Liver (tissue), 9 donors: ENCODE data around the gene KRT33B. TPM values are rescaled to one million over a fixed set of nuclear protein-coding genes. Genes with fewer than 3 reads are reported as not detected.

Experiments
- DNase-seq: peaks from one replicate; pipeline ENCODE4 v3.0.0-alpha.2; 2017; ENCODE audit warnings: low spot score
- H3K27ac ChIP-seq, 2 donors: one replicate each; pipeline ENCODE4 v1.7.0; 2013; ENCODE audit warnings: inconsistent platforms in 2 of 2, low read length in 2 of 2, control low read depth in 1 of 2, low read depth in 1 of 2, mild to moderate bottlenecking in 1 of 2
- H3K27me3 ChIP-seq, 4 donors: one replicate each; pipeline versions ENCODE4 v1.6.1 to v1.7.0; 2013; ENCODE audit warnings: low read length in 3 of 4, inconsistent platforms in 1 of 4, mild to moderate bottlenecking in 1 of 4, moderate library complexity in 1 of 4; ENCODE audit not compliant: control insufficient read depth in 4 of 4, insufficient read depth in 4 of 4
- H3K36me3 ChIP-seq, 4 donors: one replicate each; pipeline versions ENCODE4 v1.6.1 to v1.7.0; 2013; ENCODE audit warnings: low read length in 3 of 4, mild to moderate bottlenecking in 3 of 4, low read depth in 1 of 4, moderate library complexity in 1 of 4; ENCODE audit not compliant: control insufficient read depth in 4 of 4, insufficient read depth in 3 of 4
- H3K4me1 ChIP-seq, 4 donors: one replicate each; pipeline versions ENCODE4 v1.6.1 to v1.7.0; 2013; ENCODE audit warnings: low read length in 3 of 4, mild to moderate bottlenecking in 3 of 4, moderate library complexity in 1 of 4; ENCODE audit not compliant: control insufficient read depth in 4 of 4, insufficient read depth in 4 of 4
- H3K4me3 ChIP-seq, 3 donors: one replicate each; pipeline versions ENCODE4 v1.6.1 to v1.7.0; 2013; ENCODE audit warnings: low read length in 3 of 3, control low read depth in 1 of 3, low read depth in 1 of 3, mild to moderate bottlenecking in 1 of 3
- H3K9ac ChIP-seq, 2 donors: one replicate each; pipeline ENCODE4 v1.7.0; 2013; ENCODE audit warnings: low read length in 2 of 2, mild to moderate bottlenecking in 2 of 2, moderate library complexity in 2 of 2, control low read depth in 1 of 2, low read depth in 1 of 2
- H3K9me3 ChIP-seq, 4 donors: one replicate each; pipeline versions ENCODE4 v1.6.1 to v1.7.0; 2013; ENCODE audit warnings: low read length in 3 of 4; ENCODE audit not compliant: control insufficient read depth in 4 of 4
- FOXA1 ChIP-seq: IDR thresholded peaks from 2 replicates; pipeline ENCODE4 v1.6.1; 2016; ENCODE audit warnings: antibody characterized with exemption
- FOXA2 ChIP-seq: IDR thresholded peaks from 2 replicates; pipeline ENCODE4 v1.6.1; 2016; ENCODE audit warnings: antibody characterized with exemption
- GABPA ChIP-seq, 2 donors: IDR thresholded peaks in 1 of 2; conservative IDR thresholded peaks in 1 of 2; 2 replicates each; pipeline ENCODE4 v1.6.1; 2016; ENCODE audit warnings: antibody characterized with exemption in 2 of 2, mild to moderate bottlenecking in 1 of 2, moderate library complexity in 1 of 2
- HNF4A ChIP-seq, 2 donors: conservative IDR thresholded peaks; 2 replicates each; pipeline ENCODE4 v1.6.1; 2016; ENCODE audit warnings: antibody characterized with exemption in 2 of 2, mild to moderate bottlenecking in 2 of 2
- HNF4G ChIP-seq: IDR thresholded peaks from 2 replicates; pipeline ENCODE4 v1.6.1; 2016; ENCODE audit warnings: antibody characterized with exemption
- JUND ChIP-seq, 2 donors: IDR thresholded peaks; 2 replicates each; pipeline ENCODE4 v1.6.1; 2016; ENCODE audit warnings: antibody characterized with exemption in 2 of 2
- MAX ChIP-seq: IDR thresholded peaks from 2 replicates; pipeline ENCODE4 v1.6.1; 2016; ENCODE audit warnings: antibody characterized with exemption
- NR2F2 ChIP-seq: IDR thresholded peaks from 2 replicates; pipeline ENCODE4 v1.6.1; 2016; ENCODE audit warnings: antibody characterized with exemption
- RAD21 ChIP-seq, 2 donors: IDR thresholded peaks; 2 replicates each; pipeline ENCODE4 v1.6.1; 2016; ENCODE audit warnings: antibody characterized with exemption in 2 of 2, mild to moderate bottlenecking in 2 of 2
- RXRA ChIP-seq, 2 donors: IDR thresholded peaks; 2 replicates each; pipeline ENCODE4 v1.6.1; 2017 to 2018; ENCODE audit warnings: antibody characterized with exemption in 2 of 2, mild to moderate bottlenecking in 1 of 2
- SP1 ChIP-seq: IDR thresholded peaks from 2 replicates; pipeline ENCODE4 v1.6.1; 2018; ENCODE audit warnings: antibody characterized with exemption, mild to moderate bottlenecking
- TAF1 ChIP-seq: conservative IDR thresholded peaks from 2 replicates; pipeline ENCODE4 v1.6.1; 2016; ENCODE audit warnings: antibody characterized with exemption, mild to moderate bottlenecking
- YY1 ChIP-seq: IDR thresholded peaks from 2 replicates; pipeline ENCODE4 v1.6.1; 2016; ENCODE audit warnings: antibody characterized with exemption, mild to moderate bottlenecking
- ZBTB33 ChIP-seq: IDR thresholded peaks from 2 replicates; pipeline ENCODE4 v1.6.1; 2016; ENCODE audit warnings: antibody characterized with exemption
- WGBS: extraction: QIAGEN DNeasy Blood & Tissue Kit; methylation state at CpG from one replicate; pipeline ENCODE4 v1.1.7; 2013; 5-methylcytosine and 5-hydroxymethylcytosine counted together
- polyA plus RNA-seq, 2 donors: library from polyadenylated mRNA; stranded (reverse) in 1 of 2; unstranded in 1 of 2; fragments of 200-250 nt in 1 of 2; fragments of >200 nt in 1 of 2; fragmentation: Nextera tagmentation in 1 of 2; extraction: Ambion mirVana in 1 of 2; gene quantifications; one replicate each; pipeline versions ENCODE4 v1.2.1 to v1.2.3, GENCODE V29; 2013 to 2015
- total RNA-seq, 2 donors: library from RNA; depleted of rRNA; stranded (reverse); fragments of >200 nt; gene quantifications; one replicate each; pipeline ENCODE4 v1.2.3, GENCODE V29; 2014
- TF ChIP-seq, protein P1 (sequence below): fragments of 150-350 bp; IDR thresholded peaks from 2 replicates; pipeline ENCODE4 v1.5.1; 2017; ENCODE audit warnings: improper control_type of control experiment, low read depth, low read length; ENCODE audit not compliant: missing input control
- TF ChIP-seq, protein P2 (sequence below): IDR thresholded peaks from 2 replicates; pipeline ENCODE4 v1.6.1; 2016; ENCODE audit warnings: antibody characterized with exemption, mild to moderate bottlenecking
- donor health status: healthy.
- donor health status: healthy.
- donor health status: healthy.
- donor health status: healthy.
- donor health status: healthy.

The KRT33B gene
- total and polyA plus RNA-seq, 4 donors: not detected

DNA sequence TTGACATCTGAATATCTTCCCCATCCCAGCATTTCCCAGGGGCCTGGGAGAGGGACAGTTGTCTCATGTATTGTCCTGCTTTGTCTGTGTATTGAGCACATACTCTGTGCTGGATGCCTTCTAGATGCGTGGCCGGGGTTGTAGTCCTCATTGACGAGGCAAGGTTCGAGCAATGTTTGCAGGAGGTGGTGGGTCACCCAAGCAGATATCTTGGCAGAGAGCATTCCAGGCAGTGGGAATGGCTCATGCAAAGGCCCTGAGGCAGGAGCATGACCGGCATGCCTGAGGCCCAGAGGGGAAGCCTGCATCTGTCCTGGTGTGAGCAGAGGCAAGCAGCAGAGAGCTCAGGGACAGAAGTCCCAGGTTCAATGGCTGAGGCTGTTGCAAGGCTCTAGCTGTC is 36.5 kb downstream of the KRT33B start:
- 97% methylated on average over 5 of the region's 5 CpGs for WGBS
- TF ChIP-seq HNF4G (no peak), GABPA (IDR thresholded peaks at IDR 0.05 in 1 of 2, conservative IDR thresholded peaks at IDR 0.05 in 1 of 2) (no peak), JUND (IDR thresholded peaks at IDR 0.05) (no peak), RXRA (IDR thresholded peaks at IDR 0.05) (no peak), HNF4A (conservative IDR thresholded peaks at IDR 0.05) (no peak), FOXA2 (no peak), ZBTB33 (no peak), RAD21 (IDR thresholded peaks at IDR 0.05) (no peak)
- TF ChIP-seq, protein P1, sequence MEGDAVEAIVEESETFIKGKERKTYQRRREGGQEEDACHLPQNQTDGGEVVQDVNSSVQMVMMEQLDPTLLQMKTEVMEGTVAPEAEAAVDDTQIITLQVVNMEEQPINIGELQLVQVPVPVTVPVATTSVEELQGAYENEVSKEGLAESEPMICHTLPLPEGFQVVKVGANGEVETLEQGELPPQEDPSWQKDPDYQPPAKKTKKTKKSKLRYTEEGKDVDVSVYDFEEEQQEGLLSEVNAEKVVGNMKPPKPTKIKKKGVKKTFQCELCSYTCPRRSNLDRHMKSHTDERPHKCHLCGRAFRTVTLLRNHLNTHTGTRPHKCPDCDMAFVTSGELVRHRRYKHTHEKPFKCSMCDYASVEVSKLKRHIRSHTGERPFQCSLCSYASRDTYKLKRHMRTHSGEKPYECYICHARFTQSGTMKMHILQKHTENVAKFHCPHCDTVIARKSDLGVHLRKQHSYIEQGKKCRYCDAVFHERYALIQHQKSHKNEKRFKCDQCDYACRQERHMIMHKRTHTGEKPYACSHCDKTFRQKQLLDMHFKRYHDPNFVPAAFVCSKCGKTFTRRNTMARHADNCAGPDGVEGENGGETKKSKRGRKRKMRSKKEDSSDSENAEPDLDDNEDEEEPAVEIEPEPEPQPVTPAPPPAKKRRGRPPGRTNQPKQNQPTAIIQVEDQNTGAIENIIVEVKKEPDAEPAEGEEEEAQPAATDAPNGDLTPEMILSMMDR: no peak
- TF ChIP-seq, protein P2, sequence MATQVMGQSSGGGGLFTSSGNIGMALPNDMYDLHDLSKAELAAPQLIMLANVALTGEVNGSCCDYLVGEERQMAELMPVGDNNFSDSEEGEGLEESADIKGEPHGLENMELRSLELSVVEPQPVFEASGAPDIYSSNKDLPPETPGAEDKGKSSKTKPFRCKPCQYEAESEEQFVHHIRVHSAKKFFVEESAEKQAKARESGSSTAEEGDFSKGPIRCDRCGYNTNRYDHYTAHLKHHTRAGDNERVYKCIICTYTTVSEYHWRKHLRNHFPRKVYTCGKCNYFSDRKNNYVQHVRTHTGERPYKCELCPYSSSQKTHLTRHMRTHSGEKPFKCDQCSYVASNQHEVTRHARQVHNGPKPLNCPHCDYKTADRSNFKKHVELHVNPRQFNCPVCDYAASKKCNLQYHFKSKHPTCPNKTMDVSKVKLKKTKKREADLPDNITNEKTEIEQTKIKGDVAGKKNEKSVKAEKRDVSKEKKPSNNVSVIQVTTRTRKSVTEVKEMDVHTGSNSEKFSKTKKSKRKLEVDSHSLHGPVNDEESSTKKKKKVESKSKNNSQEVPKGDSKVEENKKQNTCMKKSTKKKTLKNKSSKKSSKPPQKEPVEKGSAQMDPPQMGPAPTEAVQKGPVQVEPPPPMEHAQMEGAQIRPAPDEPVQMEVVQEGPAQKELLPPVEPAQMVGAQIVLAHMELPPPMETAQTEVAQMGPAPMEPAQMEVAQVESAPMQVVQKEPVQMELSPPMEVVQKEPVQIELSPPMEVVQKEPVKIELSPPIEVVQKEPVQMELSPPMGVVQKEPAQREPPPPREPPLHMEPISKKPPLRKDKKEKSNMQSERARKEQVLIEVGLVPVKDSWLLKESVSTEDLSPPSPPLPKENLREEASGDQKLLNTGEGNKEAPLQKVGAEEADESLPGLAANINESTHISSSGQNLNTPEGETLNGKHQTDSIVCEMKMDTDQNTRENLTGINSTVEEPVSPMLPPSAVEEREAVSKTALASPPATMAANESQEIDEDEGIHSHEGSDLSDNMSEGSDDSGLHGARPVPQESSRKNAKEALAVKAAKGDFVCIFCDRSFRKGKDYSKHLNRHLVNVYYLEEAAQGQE: no peak
- DNase-seq: no peak
- Histone ChIP-seq H3K27me3 (no peaks in the 10 kb centered on the region), H3K36me3 (no peaks in the 10 kb centered on the region), H3K4me1 (no peaks in the 10 kb centered on the region), H3K27ac (no peak overlapping the region), H3K9ac (no peak overlapping the region), H3K4me3 (no peak overlapping the region), H3K9me3 (no peaks in the 10 kb centered on the region)

DNA sequence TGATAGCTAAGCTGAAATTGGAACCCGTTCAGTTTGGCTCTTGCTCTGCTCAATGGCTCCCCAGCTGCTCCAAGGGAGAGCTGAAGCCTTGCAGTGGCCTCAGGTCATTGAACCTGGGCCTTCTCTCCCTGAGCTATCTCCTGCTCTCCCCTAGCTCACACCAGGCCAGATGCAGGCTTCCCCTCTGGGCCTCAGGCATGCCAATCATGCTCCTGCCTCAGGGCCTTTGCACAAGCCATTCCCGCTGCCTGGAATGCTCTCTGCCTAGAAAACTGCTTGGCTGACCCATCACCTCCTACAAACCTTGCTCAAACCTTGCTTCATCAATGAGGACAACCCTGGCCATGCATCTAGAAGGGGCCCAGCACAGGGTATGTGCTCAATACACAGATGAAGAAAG is 37.4 kb downstream of the KRT33B start:
- 78% methylated on average over 2 of the region's 2 CpGs for WGBS
- Histone ChIP-seq H3K9me3 (no peaks in the 10 kb centered on the region), H3K4me1 (no peaks in the 10 kb centered on the region), H3K36me3 (no peaks in the 10 kb centered on the region), H3K9ac (no peak overlapping the region), H3K4me3 (no peak overlapping the region), H3K27me3 (no peaks in the 10 kb centered on the region), H3K27ac (no peak overlapping the region)
- DNase-seq: no peak
- TF ChIP-seq SP1: no peak
- no peak for TF ChIP-seq JUND (IDR thresholded peaks at IDR 0.05)
- TF ChIP-seq YY1: no peak
- TF ChIP-seq GABPA (IDR thresholded peaks at IDR 0.05 in 1 of 2, conservative IDR thresholded peaks at IDR 0.05 in 1 of 2): no peak
- no peak for TF ChIP-seq NR2F2
- no peak for TF ChIP-seq HNF4G
- TF ChIP-seq RAD21 (IDR thresholded peaks at IDR 0.05): no peak
- TF ChIP-seq ZBTB33: no peak
- no peak for TF ChIP-seq MAX
- TF ChIP-seq FOXA2: no peak
- TF ChIP-seq FOXA1: no peak
- no peak for TF ChIP-seq HNF4A (conservative IDR thresholded peaks at IDR 0.05)
- TF ChIP-seq, protein P1: no peak
- TF ChIP-seq TAF1: no peak
- TF ChIP-seq, protein P2: no peak
